RWPE2 (cell line): ENCODE results near the gene NID1.

Source experiments
- ATAC-seq: fragments of 200-7000 bp; cut with Tn5 transposase; 3 replicates; pipeline ENCODE4 v1.9.1; 2021; ENCODE audit warnings: low read depth
- DNase-seq: peaks from one replicate; pipeline ENCODE4 v3.0.0-alpha.2; 2020; ENCODE audit warnings: low spot score
- H3K27ac ChIP-seq: fragments of 450-650 bp; 2 replicates; pipeline ENCODE4 v1.5.1; 2017; ENCODE audit warnings: mild to moderate bottlenecking; ENCODE audit not compliant: poor library complexity, severe bottlenecking
- H3K27me3 ChIP-seq: fragments of 250-450 bp; sonication (Bioruptor Pico); 2 replicates; pipeline ENCODE4 v1.5.1; 2021; ENCODE audit warnings: mild to moderate bottlenecking, moderate library complexity; ENCODE audit not compliant: insufficient read depth, poor library complexity, severe bottlenecking
- H3K36me3 ChIP-seq: fragments of 250-450 bp; sonication (Bioruptor Pico); 2 replicates; pipeline ENCODE4 v1.5.1; 2020; ENCODE audit warnings: low read depth, mild to moderate bottlenecking, moderate library complexity
- H3K4me1 ChIP-seq: fragments of 250-450 bp; sonication (Bioruptor Pico); 2 replicates; pipeline ENCODE4 v1.5.1; 2021; ENCODE audit warnings: mild to moderate bottlenecking, moderate library complexity; ENCODE audit not compliant: insufficient read depth, poor library complexity, severe bottlenecking
- H3K4me3 ChIP-seq: fragments of 250-450 bp; sonication (Bioruptor Pico); 2 replicates; pipeline ENCODE4 v1.5.1; 2021; ENCODE audit warnings: mild to moderate bottlenecking, moderate library complexity; ENCODE audit not compliant: severe bottlenecking
- H3K9me3 ChIP-seq: fragments of 250-450 bp; sonication (Bioruptor Pico); 2 replicates; pipeline ENCODE4 v1.5.1; 2021; ENCODE audit warnings: mild to moderate bottlenecking, moderate library complexity; ENCODE audit not compliant: severe bottlenecking
- CTCF ChIP-seq: fragments of 450-650 bp; IDR thresholded peaks from one replicate; pipeline ENCODE4 v1.5.1; 2017; ENCODE audit warnings: mild to moderate bottlenecking, moderate library complexity; ENCODE audit not compliant: poor library complexity, severe bottlenecking

The NID1 gene

GRCh38 chr1:236084386-236084730 lies 19.5 kb upstream of the NID1 start:
- H3K4me3 ChIP-seq: no peak overlapping the region

GRCh38 chr1:236083650-236084385 lies 18.9 kb upstream of the NID1 start:
- Histone ChIP-seq H3K4me3 (no peak overlapping the region), H3K27ac (peak overlapping the region; percentile 16), H3K9me3 (no peaks in the 10 kb centered on the region), H3K36me3 (no peaks in the 10 kb centered on the region), H3K27me3 (no peaks in the 10 kb centered on the region), H3K4me1 (peaks cover 4% of the 10 kb centered on the region)
- ATAC-seq: peak; percentile 90
- DNase-seq: no peak
- TF ChIP-seq CTCF: no peak

More at GRCh38 chr1:236084386-236084730, 19.5 kb upstream of the NID1 start:
- H3K27ac ChIP-seq: no peak overlapping the region
- TF ChIP-seq CTCF: no peak
- DNase-seq (no peak), ATAC-seq (no peak)
- H3K9me3 ChIP-seq: no peaks in the 10 kb centered on the region
- H3K27me3 ChIP-seq: no peaks in the 10 kb centered on the region
- H3K4me1 ChIP-seq: peaks cover 4% of the 10 kb centered on the region
- no peaks in the 10 kb centered on the region for H3K36me3 ChIP-seq

- ATAC-seq: no peak
These were observed 17.6 kb upstream of the NID1 start for GRCh38 chr1:236082526-236082925.

GRCh38 chr1:236081546-236082227 lies 16.8 kb upstream of the NID1 start:
- Histone ChIP-seq H3K4me3 (no peak overlapping the region), H3K27ac (no peak overlapping the region), H3K27me3 (no peaks in the 10 kb centered on the region), H3K9me3 (no peaks in the 10 kb centered on the region), H3K4me1 (peaks cover 4% of the 10 kb centered on the region), H3K36me3 (no peaks in the 10 kb centered on the region)
- TF ChIP-seq CTCF: no peak
- no peak for DNase-seq
- ATAC-seq: no peak

More at GRCh38 chr1:236082526-236082925, 17.6 kb upstream of the NID1 start:
- no peak overlapping the region for H3K27ac ChIP-seq
- DNase-seq: no peak
- H3K9me3 ChIP-seq: no peaks in the 10 kb centered on the region
- H3K27me3 ChIP-seq: no peaks in the 10 kb centered on the region
- TF ChIP-seq CTCF: no peak
- H3K4me3 ChIP-seq: no peak overlapping the region
- H3K4me1 ChIP-seq: peaks cover 4% of the 10 kb centered on the region
- H3K36me3 ChIP-seq: no peaks in the 10 kb centered on the region

- H3K36me3 ChIP-seq: no peaks in the 10 kb centered on the region
- ATAC-seq: no peak
- no peaks in the 10 kb centered on the region for H3K27me3 ChIP-seq
- DNase-seq: no peak
- H3K4me3 ChIP-seq: no peak overlapping the region
- no peak for TF ChIP-seq CTCF
- H3K27ac ChIP-seq: no peak overlapping the region
- H3K9me3 ChIP-seq: no peaks in the 10 kb centered on the region
- H3K4me1 ChIP-seq: peaks cover 4% of the 10 kb centered on the region
These were observed 14.8 kb upstream of the NID1 start for GRCh38 chr1:236079703-236080102.
